Measurements from ENCODE around the gene COL11A2. TPM values are rescaled to one million over a fixed set of nuclear protein-coding genes. Genes with fewer than 3 reads are reported as not detected.

COL11A2 gene
- total RNA-seq, 1 donor, result 1.8 TPM

GRCh38 chr6:33177552-33178446, 14.5 kb downstream of the COL11A2 start:
- Histone ChIP-seq H2AFZ (ENCODE audit: low read length) (peak overlapping the region; percentile 76), H3K27me3 (ENCODE audit: insufficient read depth, low read length) (no peaks in the 10 kb centered on the region), H3K9me3 (ENCODE audit: low read depth, low read length) (no peaks in the 10 kb centered on the region), H3K4me1 (ENCODE audit: insufficient read depth, low read length) (no peaks in the 10 kb centered on the region), H3K4me2 (ENCODE audit: insufficient read depth, low read length) (peak overlapping the region; percentile 11), H4K20me1 (ENCODE audit: insufficient read depth, low read length) (no peaks in the 10 kb centered on the region), H3K36me3 (ENCODE audit: insufficient read depth, low read length) (no peaks in the 10 kb centered on the region), H3K4me3 (ENCODE audit: insufficient read depth, low read length) (no peak overlapping the region), H3K27ac (ENCODE audit: low read depth, low read length) (no peak overlapping the region), H3K79me2 (ENCODE audit: insufficient read depth, low read length) (no peaks in the 10 kb centered on the region)
- TF ChIP-seq, protein P1, sequence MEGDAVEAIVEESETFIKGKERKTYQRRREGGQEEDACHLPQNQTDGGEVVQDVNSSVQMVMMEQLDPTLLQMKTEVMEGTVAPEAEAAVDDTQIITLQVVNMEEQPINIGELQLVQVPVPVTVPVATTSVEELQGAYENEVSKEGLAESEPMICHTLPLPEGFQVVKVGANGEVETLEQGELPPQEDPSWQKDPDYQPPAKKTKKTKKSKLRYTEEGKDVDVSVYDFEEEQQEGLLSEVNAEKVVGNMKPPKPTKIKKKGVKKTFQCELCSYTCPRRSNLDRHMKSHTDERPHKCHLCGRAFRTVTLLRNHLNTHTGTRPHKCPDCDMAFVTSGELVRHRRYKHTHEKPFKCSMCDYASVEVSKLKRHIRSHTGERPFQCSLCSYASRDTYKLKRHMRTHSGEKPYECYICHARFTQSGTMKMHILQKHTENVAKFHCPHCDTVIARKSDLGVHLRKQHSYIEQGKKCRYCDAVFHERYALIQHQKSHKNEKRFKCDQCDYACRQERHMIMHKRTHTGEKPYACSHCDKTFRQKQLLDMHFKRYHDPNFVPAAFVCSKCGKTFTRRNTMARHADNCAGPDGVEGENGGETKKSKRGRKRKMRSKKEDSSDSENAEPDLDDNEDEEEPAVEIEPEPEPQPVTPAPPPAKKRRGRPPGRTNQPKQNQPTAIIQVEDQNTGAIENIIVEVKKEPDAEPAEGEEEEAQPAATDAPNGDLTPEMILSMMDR (IDR thresholded peaks at IDR 0.05; ENCODE audit: extremely low read depth, low read depth, low read length), result no peak
- DNase-seq (ENCODE audit: insufficient read length, low spot score, missing footprints), result peak; percentile 95

GRCh38 chr6:33176906-33177305, 15.4 kb downstream of the COL11A2 start:
- Histone ChIP-seq H3K4me1 (ENCODE audit: insufficient read depth, low read length) (no peaks in the 10 kb centered on the region), H3K27me3 (ENCODE audit: insufficient read depth, low read length) (no peaks in the 10 kb centered on the region), H3K9me3 (ENCODE audit: low read depth, low read length) (no peaks in the 10 kb centered on the region), H4K20me1 (ENCODE audit: insufficient read depth, low read length) (no peaks in the 10 kb centered on the region), H3K27ac (ENCODE audit: low read depth, low read length) (no peak overlapping the region), H3K79me2 (ENCODE audit: insufficient read depth, low read length) (no peaks in the 10 kb centered on the region), H2AFZ (ENCODE audit: low read length) (no peak overlapping the region), H3K4me3 (ENCODE audit: insufficient read depth, low read length) (no peak overlapping the region), H3K4me2 (ENCODE audit: insufficient read depth, low read length) (no peak overlapping the region), H3K36me3 (ENCODE audit: insufficient read depth, low read length) (no peaks in the 10 kb centered on the region)
- TF ChIP-seq, protein P1 (IDR thresholded peaks at IDR 0.05; ENCODE audit: extremely low read depth, low read depth, low read length), result no peak
- peak; percentile 64 for DNase-seq (ENCODE audit: insufficient read length, low spot score, missing footprints)

DNA sequence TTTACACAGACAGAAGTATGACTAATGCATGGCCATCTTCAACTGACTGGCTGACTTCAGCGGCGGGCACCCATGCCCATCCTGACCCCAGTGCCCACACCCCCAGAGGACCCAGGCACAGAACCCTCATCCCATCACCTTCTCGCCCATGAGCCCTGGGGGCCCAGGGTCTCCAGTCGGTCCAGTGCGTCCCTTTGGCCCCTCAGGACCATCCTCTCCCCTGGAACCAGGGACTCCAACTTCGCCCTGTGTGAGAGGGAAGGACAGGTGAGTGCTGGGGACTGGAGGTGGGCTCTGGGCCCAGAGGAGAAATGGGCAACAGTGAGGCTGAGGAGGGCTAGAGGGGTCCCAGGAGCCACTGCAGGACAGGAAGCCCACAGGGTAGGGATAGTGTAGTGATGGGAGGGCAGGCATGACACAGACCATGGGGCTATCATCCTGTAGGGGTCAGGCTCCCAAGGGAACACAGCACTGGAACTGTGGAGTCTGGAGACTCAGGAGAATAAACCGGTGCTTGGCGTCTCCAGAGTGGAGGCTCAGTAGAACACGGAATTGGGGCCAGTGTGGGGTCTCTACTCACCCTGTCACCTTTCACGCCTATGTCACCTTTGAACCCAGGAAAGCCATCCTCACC, 16.7 kb downstream of the COL11A2 start:
- Histone ChIP-seq H3K79me2 (ENCODE audit: insufficient read depth, low read length) (no peaks in the 10 kb centered on the region), H3K27me3 (ENCODE audit: insufficient read depth, low read length) (no peaks in the 10 kb centered on the region), H3K4me1 (ENCODE audit: insufficient read depth, low read length) (no peaks in the 10 kb centered on the region), H3K36me3 (ENCODE audit: insufficient read depth, low read length) (no peaks in the 10 kb centered on the region), H4K20me1 (ENCODE audit: insufficient read depth, low read length) (no peaks in the 10 kb centered on the region), H3K9me3 (ENCODE audit: low read depth, low read length) (no peaks in the 10 kb centered on the region), H3K27ac (ENCODE audit: low read depth, low read length) (no peak overlapping the region), H2AFZ (ENCODE audit: low read length) (no peak overlapping the region), H3K4me2 (ENCODE audit: insufficient read depth, low read length) (no peak overlapping the region), H3K4me3 (ENCODE audit: insufficient read depth, low read length) (no peak overlapping the region)
- TF ChIP-seq, protein P1 (IDR thresholded peaks at IDR 0.05; ENCODE audit: extremely low read depth, low read depth, low read length), result no peak
- DNase-seq (ENCODE audit: insufficient read length, low spot score, missing footprints), result peak; percentile 76

GRCh38 chr6:33174784-33175183, 17.5 kb downstream of the COL11A2 start:
- Histone ChIP-seq H3K36me3 (ENCODE audit: insufficient read depth, low read length) (no peaks in the 10 kb centered on the region), H3K9me3 (ENCODE audit: low read depth, low read length) (no peaks in the 10 kb centered on the region), H3K27me3 (ENCODE audit: insufficient read depth, low read length) (no peaks in the 10 kb centered on the region), H3K79me2 (ENCODE audit: insufficient read depth, low read length) (no peaks in the 10 kb centered on the region), H4K20me1 (ENCODE audit: insufficient read depth, low read length) (no peaks in the 10 kb centered on the region), H2AFZ (ENCODE audit: low read length) (no peak overlapping the region), H3K27ac (ENCODE audit: low read depth, low read length) (no peak overlapping the region), H3K4me1 (ENCODE audit: insufficient read depth, low read length) (no peaks in the 10 kb centered on the region), H3K4me3 (ENCODE audit: insufficient read depth, low read length) (no peak overlapping the region), H3K4me2 (ENCODE audit: insufficient read depth, low read length) (no peak overlapping the region)
- TF ChIP-seq, protein P1 (IDR thresholded peaks at IDR 0.05; ENCODE audit: extremely low read depth, low read depth, low read length), result no peak
- DNase-seq (ENCODE audit: insufficient read length, low spot score, missing footprints), result no peak

All from osteoblast (primary cell).